GM19455 (cell line): ENCODE measurements around the gene CBX8.

Experiments used
- ATAC-seq: cut with Tn5 transposase; IDR thresholded peaks from one replicate; pipeline ENCODE4 v1.9.1; 2021; ENCODE audit not compliant: unreplicated experiment

Gene CBX8

DNA sequence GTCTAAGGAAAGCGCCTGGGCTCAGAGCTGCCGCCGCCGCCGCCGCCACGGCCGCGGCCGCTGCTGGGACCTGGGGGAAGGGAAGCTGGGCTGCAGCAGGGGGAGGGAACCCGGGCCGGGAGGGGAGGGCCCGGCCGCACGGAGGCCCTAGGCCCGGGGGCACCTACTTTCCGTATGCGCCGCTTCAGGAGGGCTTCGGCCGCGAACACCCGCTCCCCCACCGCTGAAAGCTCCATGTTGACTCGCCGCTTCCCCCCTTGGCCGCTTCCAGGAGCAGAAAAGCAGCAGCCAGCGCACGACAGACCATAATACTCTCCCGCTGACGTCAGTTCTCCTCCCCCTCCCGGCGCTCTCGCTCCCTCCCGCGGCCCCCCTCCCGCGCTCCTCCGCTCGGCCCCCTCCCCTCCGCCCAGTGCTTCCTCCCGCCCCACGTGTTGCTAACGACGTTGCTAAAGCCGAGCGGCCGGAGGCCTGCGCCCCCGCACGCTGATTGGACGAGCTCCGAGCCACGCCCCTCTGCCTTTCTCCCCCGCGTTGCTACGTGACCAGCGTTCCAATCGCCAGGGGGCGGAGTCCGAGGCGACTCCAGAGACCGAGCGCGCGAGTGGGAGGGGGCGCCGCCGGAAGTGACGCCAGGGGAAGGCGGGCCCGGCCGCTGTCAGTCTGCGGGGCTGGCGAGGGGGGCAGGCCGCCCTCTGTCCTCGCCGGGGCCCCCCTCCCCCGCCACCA is at the start of gene CBX8:
CBX8 (minus strand) TSS at position 315 of the 729 bp plus-strand sequence; CDS start at position 236, 79 bp downstream.
- peak; percentile 80 for ATAC-seq

DNA sequence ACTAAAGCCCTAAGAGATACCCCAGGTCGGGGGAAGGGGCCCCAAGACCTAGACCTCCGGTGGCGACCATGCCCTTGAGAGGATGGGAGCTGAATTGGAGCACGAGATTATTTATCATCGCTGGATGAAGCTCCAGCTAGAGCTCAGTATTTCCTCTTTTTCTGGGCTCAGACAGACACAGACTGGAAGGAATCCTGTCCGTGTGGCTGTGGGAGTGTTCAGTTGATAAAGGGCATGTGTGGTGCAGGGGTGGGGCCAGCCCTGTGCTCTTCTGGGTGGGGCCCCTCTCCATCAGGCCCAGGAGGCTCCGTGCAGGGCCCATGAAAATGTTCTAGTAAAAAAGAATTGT is 48.7 kb upstream of the CBX8 start:
- ATAC-seq = no peak

GRCh38 chr17:79844869-79845600 is 48.2 kb upstream of the CBX8 start:
- ATAC-seq = no peak

DNA sequence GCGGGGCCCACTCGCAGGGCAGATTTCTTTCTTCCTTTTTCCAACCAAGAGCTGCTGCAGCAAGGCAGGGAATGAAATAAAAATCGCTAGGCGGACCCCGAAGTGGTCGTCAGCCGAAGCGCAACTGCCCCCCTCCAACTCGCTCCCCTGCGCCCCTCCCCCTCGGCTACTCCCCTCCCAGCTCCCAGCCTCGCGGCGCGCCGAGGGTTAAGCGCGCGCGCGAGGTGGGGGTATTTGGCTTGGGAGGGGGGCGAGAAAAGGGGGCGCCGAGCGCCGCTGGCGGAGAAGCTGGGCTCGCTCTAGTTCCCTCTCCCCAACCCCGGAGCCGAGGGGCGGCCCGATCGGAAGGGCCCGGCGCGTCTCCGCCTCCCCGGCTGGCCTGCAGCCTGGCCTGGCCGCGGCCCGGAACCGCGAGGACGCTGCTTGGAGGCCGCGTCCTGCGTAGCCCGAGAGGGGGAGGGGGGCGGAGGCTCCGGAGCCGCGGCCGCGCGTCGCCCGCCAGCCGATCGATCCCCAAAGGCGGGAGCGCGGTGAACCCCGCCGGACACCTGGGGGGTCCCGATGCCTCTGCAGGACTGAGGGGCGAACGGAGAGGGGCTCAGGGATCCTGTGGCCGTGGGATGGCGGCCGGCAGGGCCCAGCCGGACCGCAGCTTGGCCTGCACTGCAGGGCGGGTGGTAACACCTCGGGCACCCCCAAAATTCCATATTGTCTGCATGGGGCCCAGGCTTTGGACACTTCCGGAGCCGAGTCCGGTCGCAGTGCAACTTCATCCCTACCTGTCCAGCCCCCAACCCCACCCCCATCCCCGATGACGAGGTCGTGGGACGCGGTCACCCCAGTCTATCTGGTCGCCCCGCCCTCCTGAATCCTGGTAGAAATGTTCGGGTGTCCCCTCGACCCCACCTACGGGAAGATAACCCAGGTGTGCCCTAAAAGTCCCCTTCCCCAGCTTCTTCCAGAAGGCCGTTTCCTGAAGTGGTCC is 47.2 kb upstream of the CBX8 start:
- no peak for ATAC-seq

DNA sequence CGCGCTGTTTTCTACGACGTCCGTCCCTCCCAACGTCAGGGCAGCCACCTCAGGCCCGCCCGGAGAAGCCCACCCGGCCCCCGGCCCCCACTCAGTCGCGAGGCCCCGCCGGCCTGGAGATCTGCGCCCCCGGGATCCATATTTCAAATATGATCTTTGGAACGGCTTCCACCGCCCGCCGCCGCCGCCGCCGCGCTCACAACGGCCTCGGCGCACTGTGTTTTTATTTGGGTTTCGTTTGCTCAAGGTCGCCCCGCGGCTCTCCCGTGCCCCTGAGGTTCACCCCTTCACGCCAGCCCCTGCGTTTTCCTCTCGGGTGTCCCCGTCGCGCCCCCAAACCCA is 46.6 kb upstream of the CBX8 start:
- ATAC-seq = no peak

DNA sequence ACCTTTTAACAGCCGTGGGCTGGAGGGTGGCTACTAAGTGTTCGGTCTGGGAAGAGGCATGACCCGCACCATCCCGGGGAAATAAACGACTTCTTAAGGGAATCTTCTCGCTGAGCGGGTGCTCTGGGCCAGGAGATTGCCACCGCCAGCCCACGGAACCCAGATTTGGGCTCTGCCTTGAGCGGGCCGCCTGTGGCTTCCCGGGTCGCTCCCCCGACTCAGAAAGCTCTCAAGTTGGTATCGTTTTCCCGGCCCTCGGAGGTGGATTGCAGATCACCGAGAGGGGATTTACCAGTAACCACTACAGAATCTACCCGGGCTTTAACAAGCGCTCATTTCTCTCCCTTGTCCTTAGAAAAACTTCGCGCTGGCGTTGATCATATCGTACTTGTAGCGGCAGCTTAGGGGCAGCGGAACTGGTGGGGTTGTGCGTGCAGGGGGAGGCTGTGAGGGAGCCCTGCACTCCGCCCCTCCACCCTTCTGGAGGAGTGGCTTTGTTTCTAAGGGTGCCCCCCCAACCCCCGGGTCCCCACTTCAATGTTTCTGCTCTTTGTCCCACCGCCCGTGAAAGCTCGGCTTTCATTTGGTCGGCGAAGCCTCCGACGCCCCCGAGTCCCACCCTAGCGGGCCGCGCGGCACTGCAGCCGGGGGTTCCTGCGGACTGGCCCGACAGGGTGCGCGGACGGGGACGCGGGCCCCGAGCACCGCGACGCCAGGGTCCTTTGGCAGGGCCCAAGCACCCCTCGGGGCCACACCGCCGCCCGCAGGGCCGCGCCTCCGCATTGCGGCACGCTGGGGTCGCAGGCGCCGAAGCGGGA is 46.0 kb upstream of the CBX8 start:
- ATAC-seq = no peak

GRCh38 chr17:79842136-79842655 is 45.3 kb upstream of the CBX8 start:
- ATAC-seq = no peak

GRCh38 chr17:79841369-79842135 is 44.7 kb upstream of the CBX8 start:
- no peak for ATAC-seq

- no peak for ATAC-seq
Observed at GRCh38 chr17:79840989-79841286, 44.1 kb upstream of the CBX8 start.

GRCh38 chr17:79840269-79840988 is 43.6 kb upstream of the CBX8 start:
- no peak for ATAC-seq

GRCh38 chr17:79839356-79840268 is 42.7 kb upstream of the CBX8 start, which contains the start of gene CBX4:
CBX4 (minus strand) TSS chr17:79839440; CDS start chr17:79839251, 189 bp downstream.
- ATAC-seq = peak; percentile 58

DNA sequence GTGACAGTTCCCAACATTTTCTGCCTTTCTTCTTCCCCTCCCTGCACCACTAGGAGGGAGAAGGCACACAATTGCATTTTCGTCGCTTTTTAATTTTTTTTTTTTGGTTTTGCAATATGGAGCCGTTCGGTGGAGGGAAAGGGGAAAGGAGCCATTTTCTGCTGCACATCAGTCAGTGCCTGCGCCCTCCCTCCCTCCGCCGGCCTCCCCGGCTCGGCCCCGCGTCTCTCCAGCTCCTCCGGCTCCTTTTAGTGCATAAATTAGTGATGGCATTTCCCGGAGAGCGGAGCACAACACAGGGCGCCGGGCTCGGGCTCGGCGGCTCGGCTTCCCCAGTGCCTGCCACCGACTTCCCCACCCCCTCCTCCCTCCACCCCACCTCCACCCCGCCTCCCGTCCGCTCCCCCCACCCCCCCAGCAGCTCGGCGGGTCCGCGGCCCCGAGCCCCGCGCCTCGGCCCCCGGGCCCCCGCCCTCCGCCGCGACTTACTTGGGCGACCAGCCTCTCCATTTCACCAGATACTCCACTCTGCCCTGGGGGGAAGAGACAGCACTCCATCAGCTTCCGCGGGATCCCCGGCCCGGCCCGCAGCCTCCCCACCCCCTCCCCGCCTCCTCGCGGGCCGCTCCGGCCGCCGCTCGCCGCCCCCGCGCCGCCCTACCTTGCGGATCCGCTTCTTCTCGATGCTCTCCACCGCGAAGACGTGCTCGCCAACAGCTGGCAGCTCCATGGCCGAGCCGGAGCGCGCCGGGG is 41.8 kb upstream of the CBX8 start:
- peak; percentile 25 for ATAC-seq

GRCh38 chr17:79837888-79838521 is 41.1 kb upstream of the CBX8 start:
- no peak for ATAC-seq

- ATAC-seq = no peak
Observed at GRCh38 chr17:79836972-79837887, 40.4 kb upstream of the CBX8 start.

DNA sequence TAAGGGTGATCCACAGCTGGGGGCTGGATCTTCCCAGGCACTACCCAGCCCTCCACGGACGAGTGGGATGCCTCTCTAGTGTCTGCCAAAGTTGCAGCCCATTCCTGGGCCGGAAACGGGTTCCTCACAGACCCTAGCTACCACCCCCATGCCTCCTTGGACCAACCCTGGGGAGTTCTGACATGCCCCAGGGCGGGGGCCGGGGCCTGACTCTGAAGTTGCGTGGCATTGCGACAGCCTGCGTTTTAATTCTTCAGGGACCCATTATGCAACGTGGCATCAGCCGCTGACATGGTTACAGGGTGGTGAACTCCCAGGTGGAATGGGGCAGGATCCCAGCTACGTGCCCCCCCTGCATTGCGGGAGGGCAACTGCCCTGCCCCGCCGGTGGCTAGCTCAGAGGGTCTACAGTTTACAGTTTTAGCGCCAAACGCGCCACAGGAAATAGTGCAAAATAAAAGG is 39.7 kb upstream of the CBX8 start:
- no peak for ATAC-seq
